Breast epithelium (tissue), 3 donors: Measurements from ENCODE around the gene OTOS.

ENCODE experiments used
- POLR2AphosphoS5 ChIP-seq, 3 donors: sonication (generic); formaldehyde crosslinking; IDR thresholded peaks; one replicate each; pipeline ENCODE4 v1.6.1; 2017; ENCODE audit warnings: antibody characterized with exemption in 3 of 3
- TF ChIP-seq, protein P1 (sequence below), 3 donors: fragments of 450-650 bp; IDR thresholded peaks; one replicate each; pipeline ENCODE4 v1.5.1; 2016 to 2017; ENCODE audit warnings: antibody characterized with exemption in 3 of 3, mild to moderate bottlenecking in 3 of 3, moderate library complexity in 3 of 3

DNA sequence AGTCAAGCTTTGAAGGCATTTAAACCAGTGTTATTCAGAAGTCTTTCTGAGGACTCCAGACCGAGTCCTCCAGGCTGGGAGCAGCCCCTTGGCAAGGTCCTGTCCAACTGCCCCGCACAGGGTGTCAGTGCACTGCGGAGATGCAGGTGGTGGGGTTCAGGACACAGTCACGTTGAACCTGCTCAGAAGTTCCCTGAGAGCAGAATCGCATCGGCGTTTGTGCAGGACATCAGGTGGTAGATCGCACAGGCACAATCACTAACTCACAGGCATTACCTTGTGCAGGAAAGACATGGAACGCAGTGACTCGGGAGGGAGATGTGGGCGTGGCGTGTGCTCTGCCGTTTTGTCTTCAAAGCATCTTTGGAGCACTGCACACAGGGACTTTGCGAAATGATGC, 14.7 kb downstream of the OTOS start:
- TF ChIP-seq, protein P1, sequence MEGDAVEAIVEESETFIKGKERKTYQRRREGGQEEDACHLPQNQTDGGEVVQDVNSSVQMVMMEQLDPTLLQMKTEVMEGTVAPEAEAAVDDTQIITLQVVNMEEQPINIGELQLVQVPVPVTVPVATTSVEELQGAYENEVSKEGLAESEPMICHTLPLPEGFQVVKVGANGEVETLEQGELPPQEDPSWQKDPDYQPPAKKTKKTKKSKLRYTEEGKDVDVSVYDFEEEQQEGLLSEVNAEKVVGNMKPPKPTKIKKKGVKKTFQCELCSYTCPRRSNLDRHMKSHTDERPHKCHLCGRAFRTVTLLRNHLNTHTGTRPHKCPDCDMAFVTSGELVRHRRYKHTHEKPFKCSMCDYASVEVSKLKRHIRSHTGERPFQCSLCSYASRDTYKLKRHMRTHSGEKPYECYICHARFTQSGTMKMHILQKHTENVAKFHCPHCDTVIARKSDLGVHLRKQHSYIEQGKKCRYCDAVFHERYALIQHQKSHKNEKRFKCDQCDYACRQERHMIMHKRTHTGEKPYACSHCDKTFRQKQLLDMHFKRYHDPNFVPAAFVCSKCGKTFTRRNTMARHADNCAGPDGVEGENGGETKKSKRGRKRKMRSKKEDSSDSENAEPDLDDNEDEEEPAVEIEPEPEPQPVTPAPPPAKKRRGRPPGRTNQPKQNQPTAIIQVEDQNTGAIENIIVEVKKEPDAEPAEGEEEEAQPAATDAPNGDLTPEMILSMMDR (IDR thresholded peaks at IDR 0.05): no peak
- TF ChIP-seq POLR2AphosphoS5 (IDR thresholded peaks at IDR 0.05): no peak
